Melanocyte of skin (primary cell): Measurements from ENCODE around the gene ANKRD16. TPM values are rescaled to one million over a fixed set of nuclear protein-coding genes. Genes with fewer than 3 reads are reported as not detected.

Source experiments
- total RNA-seq, 2 donors: library from RNA; depleted of rRNA; stranded (reverse); fragments of >200 nt; gene quantifications; 2 replicates each; pipeline ENCODE4 v1.2.3, GENCODE V29; 2012

ANKRD16 gene
- 10 to 100 TPM in 1 of 2 donors, 1 to 10 TPM in 1; 8.9 to 11.3 TPM for total RNA-seq

DNA sequence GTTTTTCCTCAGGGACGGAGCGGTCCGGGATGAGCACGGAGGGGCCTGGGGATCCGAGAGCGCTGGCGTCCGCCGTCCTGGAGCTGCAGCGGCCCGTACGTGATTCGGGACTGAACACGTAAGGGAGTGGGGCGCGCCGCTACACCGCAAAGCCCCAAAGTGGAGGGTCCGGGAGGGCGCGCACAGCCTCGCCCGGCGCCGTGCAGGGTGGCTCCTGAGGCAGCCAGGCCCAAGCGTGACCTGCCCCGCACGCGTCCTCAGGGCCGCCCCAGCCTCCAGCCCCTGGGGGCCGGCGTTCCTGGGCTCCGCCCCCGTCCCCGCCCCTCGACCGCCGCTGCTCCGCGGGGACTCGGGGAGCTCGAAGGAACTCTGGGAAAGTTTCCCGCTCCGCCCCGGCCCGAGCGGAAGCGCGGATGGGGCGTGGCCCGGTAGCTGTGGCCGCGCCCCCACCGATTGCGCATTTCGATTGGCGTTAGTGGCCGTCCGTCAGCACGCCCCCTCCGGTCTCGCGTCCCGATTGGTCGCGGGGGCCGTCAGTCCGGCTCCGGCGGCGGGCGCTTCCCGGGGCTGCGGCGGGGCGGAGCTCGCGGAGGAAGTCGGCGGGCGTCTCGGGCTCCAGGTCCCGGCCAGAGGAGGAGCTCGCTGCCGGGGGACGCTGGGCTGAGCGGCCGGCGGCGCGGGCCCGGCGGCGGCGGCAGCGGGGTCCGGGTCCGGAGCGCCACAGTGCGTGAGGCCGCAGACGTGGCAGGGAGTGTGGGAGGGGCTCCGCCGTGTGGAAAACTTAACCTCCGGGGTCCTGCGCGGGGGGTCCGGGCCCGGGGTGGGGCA, at the start of gene ANKRD16, which contains the start of gene FBH1:
Gene ANKRD16, minus strand, starts transcription at position 270 of the 828 bp plus-strand sequence. CDS start 539 bp downstream, outside the sequence.
Gene FBH1, plus strand, starts transcription at position 620 of the 828 bp plus-strand sequence. Its CDS starts 103 bp downstream, at position 723.

DNA sequence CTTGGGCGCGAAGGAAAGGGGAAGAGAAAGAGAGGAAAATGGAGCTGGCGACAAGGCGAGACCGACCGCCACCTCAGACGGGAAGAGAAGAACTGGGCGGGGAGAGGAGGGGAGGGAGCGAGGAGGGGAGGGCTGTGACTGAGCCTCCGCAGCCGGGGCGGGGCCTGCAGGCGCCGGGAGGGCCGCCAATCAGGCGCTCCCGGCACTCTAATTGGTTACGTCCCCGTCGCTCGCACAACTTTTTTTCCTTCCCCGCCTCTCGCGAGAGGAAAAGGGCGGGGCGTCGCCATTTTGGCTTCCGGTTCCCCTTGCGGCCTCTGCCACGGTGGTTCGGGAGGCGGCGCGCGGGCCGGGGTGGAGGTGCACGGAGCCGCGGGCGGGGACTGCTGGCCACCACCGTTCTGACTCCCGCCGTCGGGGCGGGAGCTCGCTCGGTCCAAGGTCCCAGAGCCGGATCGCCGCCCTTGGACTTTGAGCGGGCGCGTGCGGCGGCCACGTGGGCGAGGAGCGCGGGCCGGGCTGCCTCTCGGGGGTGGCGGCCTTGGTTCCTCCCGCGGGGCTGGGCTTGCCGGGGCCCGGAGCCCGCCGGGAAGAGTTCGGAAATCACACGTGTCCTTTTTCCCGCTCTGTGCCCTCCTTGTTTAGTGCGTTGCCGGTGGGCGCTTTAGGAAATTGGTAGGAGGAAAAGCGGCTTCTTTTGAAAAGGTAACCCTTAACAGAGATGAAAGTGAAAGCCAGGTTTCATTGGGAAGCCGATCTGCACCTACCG, 76.2 kb downstream of the ANKRD16 start, which contains the start of gene GDI2:
Gene GDI2, minus strand, starts transcription at position 94 of the 769 bp plus-strand sequence. CDS start 176 bp downstream, outside the sequence.

Other genes starting within 250 kb of the ANKRD16 start
- gene ASB13, start 223.3 kb downstream of the ANKRD16 start, total RNA-seq, result 10 to 100 TPM; 20.0 TPM
- 10 to 100 TPM; 61.6 to 97.9 TPM for gene TASOR2, start 205.1 kb downstream of the ANKRD16 start, total RNA-seq
- gene GDI2, start 76.5 kb downstream of the ANKRD16 start, total RNA-seq, result 100 to 1,000 TPM; 338 to 573 TPM
- gene FBH1, start 350 bp upstream of the ANKRD16 start, total RNA-seq, result 10 to 100 TPM; 69.5 to 96.2 TPM
- gene IL15RA, start 87.7 kb upstream of the ANKRD16 start, total RNA-seq, result under 1 TPM; under 0.01 to 1.00 TPM
- not detected for gene IL2RA, start 172.5 kb upstream of the ANKRD16 start, total RNA-seq
- gene RBM17, start 199.1 kb upstream of the ANKRD16 start, total RNA-seq, result 10 to 100 TPM; 24.1 to 37.0 TPM